GM23248 (cell line): ENCODE data around the gene DYNC2H1.
A peak's percentile ranks its signal among the peaks of the same experiment; 100 is the strongest.

Experiments used
- EZH2 ChIP-seq: fragments of 200-600 bp; sonication (generic); IDR thresholded peaks from 2 replicates; pipeline ENCODE4 v1.6.1; 2018; ENCODE audit warnings: antibody characterized with exemption, mild to moderate bottlenecking; ENCODE audit not compliant: insufficient read depth, poor library complexity, severe bottlenecking
- EZH2phosphoT487 ChIP-seq: fragments of 200-600 bp; sonication (generic); IDR thresholded peaks from 2 replicates; pipeline ENCODE4 v1.6.1; 2018; ENCODE audit warnings: antibody characterized with exemption, moderate library complexity, mild to moderate bottlenecking, low read depth; ENCODE audit not compliant: insufficient read depth

GRCh38 chr11:103529181-103529684, 420.0 kb downstream of the DYNC2H1 start:
- TF ChIP-seq EZH2 (no peak), EZH2phosphoT487 (peak; percentile 76; the same call in 1 of the 2 replicates)
